B cell (primary cell): ENCODE results near the gene MDK. TPM values are rescaled to one million over a fixed set of nuclear protein-coding genes. Genes with fewer than 3 reads are reported as not detected.

Source experiments
- ATAC-seq: fragments of 200-7000 bp; cut with Tn5 transposase; one replicate; pipeline ENCODE4 v1.10.0; 2021; ENCODE audit warnings: low read depth, mild to moderate bottlenecking, moderate number of reproducible peaks, moderate library complexity
- CTCF ChIA-PET: fragments of 350-600 bp; sonication (Branson Sonifier 250); formaldehyde crosslinking; loops from one replicate; lab custom pipeline; 2021; ENCODE audit warnings: antibody characterized with exemption, inconsistent platforms; lab: Charles Lee
- POLR2A ChIA-PET: fragments of 350-600 bp; sonication (Branson Sonifier 250); formaldehyde crosslinking; loops from one replicate; lab custom pipeline; 2021; ENCODE audit warnings: antibody characterized with exemption; lab: Charles Lee
- DNase-seq: peaks from one replicate; pipeline ENCODE4 v3.0.0; 2013
- H2AFZ ChIP-seq: 2 replicates; pipeline ENCODE4 v1.6.1; 2012; ENCODE audit warnings: mild to moderate bottlenecking, low read depth, low read length; ENCODE audit not compliant: insufficient read depth, poor library complexity, severe bottlenecking
- H3K27ac ChIP-seq, 2 donors: 1 replicate in 1 of 2; 2 replicates in 1 of 2; pipeline ENCODE4 v1.5.1; 2012 to 2013; ENCODE audit warnings: low read length in 2 of 2, mild to moderate bottlenecking in 2 of 2, moderate library complexity in 1 of 2
- H3K27me3 ChIP-seq, 4 experiments: fragments of 200-600 bp in 1 of 4; sonication (generic) in 1 of 4; replicated peaks in 1 of 4; 1 replicate in 2 of 4; 2 replicates in 2 of 4; pipeline versions ENCODE4 v1.6.1 to v1.7.0; 2013 to 2016; ENCODE audit warnings: low read length in 3 of 4, mild to moderate bottlenecking in 2 of 4, mixed read lengths in 1 of 4, moderate library complexity in 1 of 4; ENCODE audit not compliant: insufficient read depth in 4 of 4, control insufficient read depth in 3 of 4; ENCODE audit errors: control extremely low read depth in 1 of 4
- H3K36me3 ChIP-seq, 2 experiments: replicated peaks in 1 of 2; 1 replicate in 1 of 2; 2 replicates in 1 of 2; pipeline versions ENCODE4 v1.6.1 to v1.7.1; 2013; ENCODE audit warnings: low read length in 1 of 2; ENCODE audit not compliant: insufficient read depth in 2 of 2, control insufficient read depth in 1 of 2; ENCODE audit errors: control extremely low read depth in 1 of 2, extremely low read depth in 1 of 2
- H3K4me1 ChIP-seq, 2 donors: fragments of 200-600 bp in 1 of 2; sonication (generic) in 1 of 2; 1 replicate in 1 of 2; 2 replicates in 1 of 2; pipeline versions ENCODE4 v1.5.1 to v1.6.1; 2013 to 2017; ENCODE audit warnings: low read length in 2 of 2; ENCODE audit not compliant: control insufficient read depth in 2 of 2, insufficient read depth in 2 of 2
- H3K4me2 ChIP-seq: replicated peaks from 2 replicates; pipeline ENCODE3; 2012; ENCODE audit warnings: mild to moderate bottlenecking, low read depth, low read length; ENCODE audit not compliant: poor library complexity, severe bottlenecking
- H3K4me3 ChIP-seq, 5 experiments: fragments of 200-600 bp in 1 of 5; sonication (generic) in 1 of 5; 1 replicate in 3 of 5; 2 replicates in 2 of 5; pipeline versions ENCODE4 v1.5.1 to v1.7.0; 2011 to 2016; ENCODE audit warnings: low read length in 4 of 5, mild to moderate bottlenecking in 4 of 5, low read depth in 2 of 5, control low read depth in 1 of 5, moderate library complexity in 1 of 5; ENCODE audit not compliant: insufficient read depth in 1 of 5; ENCODE audit errors: control extremely low read depth in 1 of 5, extremely low read depth in 1 of 5
- H3K79me2 ChIP-seq: fragments of 200-600 bp; sonication (generic); one replicate; pipeline ENCODE4 v1.6.0; 2016; ENCODE audit warnings: low read length; ENCODE audit not compliant: control insufficient read depth, insufficient read depth
- H3K9ac ChIP-seq: fragments of 200-600 bp; sonication (generic); 2 replicates; pipeline ENCODE4 v1.6.1; 2017; ENCODE audit warnings: mild to moderate bottlenecking, low read length, moderate library complexity
- H3K9me3 ChIP-seq, 3 donors: one replicate each; pipeline versions ENCODE4 v1.6.1 to v1.7.1; 2013; ENCODE audit warnings: low read length in 2 of 3; ENCODE audit not compliant: control insufficient read depth in 2 of 3, insufficient read depth in 1 of 3; ENCODE audit errors: control extremely low read depth in 1 of 3
- H4K20me1 ChIP-seq: 2 replicates; pipeline ENCODE4 v1.6.0; 2012; ENCODE audit warnings: mild to moderate bottlenecking, low read length; ENCODE audit not compliant: insufficient read depth, control insufficient read depth, poor library complexity, severe bottlenecking
- H3K27ac Mint-ChIP-seq: one replicate; pipeline ENCODE4 v1.8.0; 2021; ENCODE audit warnings: mixed read lengths
- H3K27me3 Mint-ChIP-seq: one replicate; pipeline ENCODE4 v1.8.0; 2021; ENCODE audit warnings: mixed read lengths
- H3K4me1 Mint-ChIP-seq: one replicate; pipeline ENCODE4 v1.8.0; 2021; ENCODE audit warnings: mixed read lengths
- H3K4me3 Mint-ChIP-seq: one replicate; pipeline ENCODE4 v1.8.0; 2021; ENCODE audit warnings: mixed read lengths
- H3K9me3 Mint-ChIP-seq: one replicate; pipeline ENCODE4 v1.8.0; 2022; ENCODE audit warnings: mixed read lengths; ENCODE audit not compliant: insufficient read depth
- EZH2 ChIP-seq: IDR thresholded peaks from 2 replicates; pipeline ENCODE4 v1.6.1; 2012; ENCODE audit warnings: borderline replicate concordance, low read depth, mild to moderate bottlenecking, moderate library complexity, low read length; ENCODE audit not compliant: insufficient read depth, poor library complexity, severe bottlenecking
- WGBS: methylation state at CpG from one replicate; pipeline ENCODE4 v1.1.5; 2013; ENCODE audit warnings: missing lambda C conversion rate; ENCODE audit not compliant: insufficient coverage; 5-methylcytosine and 5-hydroxymethylcytosine counted together
- intact Hi-C: fragments of 100-400 bp; cut with micrococcal nuclease; formaldehyde crosslinking; loops from one replicate; pipeline ENCODE4 v1.10.0; 2022
- polyA plus RNA-seq: library from polyadenylated mRNA; depleted of rRNA; stranded (reverse); fragments of >200 nt; gene quantifications from 2 replicates; pipeline ENCODE4 v1.2.3, GENCODE V29; 2012
- total RNA-seq, 2 donors: library from RNA; stranded (reverse); fragments of 120-200 nt in 1 of 2; gene quantifications; 1 replicate in 1 of 2; 2 replicates in 1 of 2; pipeline versions ENCODE4 v1.2.3 to v1.2.4, GENCODE V29; 2013 to 2022
- TF ChIP-seq, protein P1 (sequence below): fragments of 200-600 bp; IDR thresholded peaks from one replicate; pipeline ENCODE4 v1.8.0; 2022; ENCODE audit warnings: antibody characterized with exemption, mild to moderate bottlenecking

Gene MDK
- total and polyA plus RNA-seq, 2 donors (not counting 1 experiment from before 2014, with no cell fraction given), result 1.5 to 2.6 TPM

DNA sequence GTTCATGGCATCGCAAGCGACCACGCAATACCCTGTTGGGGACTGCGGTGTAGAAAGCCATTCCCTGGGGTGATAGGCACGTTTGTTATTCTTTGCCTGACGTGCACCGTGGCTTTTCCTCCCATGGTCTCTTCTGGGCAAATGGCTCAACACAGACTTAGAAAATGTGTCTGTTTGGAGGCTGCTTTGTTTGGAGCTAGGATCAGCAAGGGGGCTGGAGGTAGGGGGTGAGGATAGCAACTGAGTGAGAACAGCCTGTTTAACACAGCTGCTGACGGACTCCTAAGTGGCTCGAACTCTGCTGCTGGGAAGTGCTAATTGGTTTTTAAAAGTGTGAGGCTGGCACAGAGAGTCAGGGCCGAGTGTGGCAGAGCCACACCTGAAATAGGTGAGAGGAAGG is 26.2 kb downstream of the MDK start:
- Mint-ChIP-seq H3K27me3 (no peaks in the 10 kb centered on the region), H3K4me1 (no peaks in the 10 kb centered on the region), H3K4me3 (no peak overlapping the region), H3K9me3 (no peaks in the 10 kb centered on the region), H3K27ac (no peak overlapping the region)
- intact Hi-C loops, result no loop called here
- Histone ChIP-seq H3K4me3 (no peak overlapping the region), H3K9ac (no peak overlapping the region), H3K36me3 (peaks cover 0 to 56% of the 10 kb centered on the region in 2 experiments), H3K4me2 (no peak overlapping the region), H4K20me1 (no peaks in the 10 kb centered on the region), H3K9me3 (no peaks in the 10 kb centered on the region), H2AFZ (no peak overlapping the region), H3K79me2 (no peaks in the 10 kb centered on the region), H3K27ac (no peak overlapping the region), H3K27me3 (no peaks in the 10 kb centered on the region), H3K4me1 (no peaks in the 10 kb centered on the region)
- ChIA-PET POLR2A (no interaction called here), CTCF (no interaction called here)
- ATAC-seq (no peak), DNase-seq (no peak)
- 94% methylated on average over 10 of the region's 10 CpGs for WGBS
- TF ChIP-seq EZH2, result no peak
- TF ChIP-seq, protein P1, sequence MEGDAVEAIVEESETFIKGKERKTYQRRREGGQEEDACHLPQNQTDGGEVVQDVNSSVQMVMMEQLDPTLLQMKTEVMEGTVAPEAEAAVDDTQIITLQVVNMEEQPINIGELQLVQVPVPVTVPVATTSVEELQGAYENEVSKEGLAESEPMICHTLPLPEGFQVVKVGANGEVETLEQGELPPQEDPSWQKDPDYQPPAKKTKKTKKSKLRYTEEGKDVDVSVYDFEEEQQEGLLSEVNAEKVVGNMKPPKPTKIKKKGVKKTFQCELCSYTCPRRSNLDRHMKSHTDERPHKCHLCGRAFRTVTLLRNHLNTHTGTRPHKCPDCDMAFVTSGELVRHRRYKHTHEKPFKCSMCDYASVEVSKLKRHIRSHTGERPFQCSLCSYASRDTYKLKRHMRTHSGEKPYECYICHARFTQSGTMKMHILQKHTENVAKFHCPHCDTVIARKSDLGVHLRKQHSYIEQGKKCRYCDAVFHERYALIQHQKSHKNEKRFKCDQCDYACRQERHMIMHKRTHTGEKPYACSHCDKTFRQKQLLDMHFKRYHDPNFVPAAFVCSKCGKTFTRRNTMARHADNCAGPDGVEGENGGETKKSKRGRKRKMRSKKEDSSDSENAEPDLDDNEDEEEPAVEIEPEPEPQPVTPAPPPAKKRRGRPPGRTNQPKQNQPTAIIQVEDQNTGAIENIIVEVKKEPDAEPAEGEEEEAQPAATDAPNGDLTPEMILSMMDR, result no peak

DNA sequence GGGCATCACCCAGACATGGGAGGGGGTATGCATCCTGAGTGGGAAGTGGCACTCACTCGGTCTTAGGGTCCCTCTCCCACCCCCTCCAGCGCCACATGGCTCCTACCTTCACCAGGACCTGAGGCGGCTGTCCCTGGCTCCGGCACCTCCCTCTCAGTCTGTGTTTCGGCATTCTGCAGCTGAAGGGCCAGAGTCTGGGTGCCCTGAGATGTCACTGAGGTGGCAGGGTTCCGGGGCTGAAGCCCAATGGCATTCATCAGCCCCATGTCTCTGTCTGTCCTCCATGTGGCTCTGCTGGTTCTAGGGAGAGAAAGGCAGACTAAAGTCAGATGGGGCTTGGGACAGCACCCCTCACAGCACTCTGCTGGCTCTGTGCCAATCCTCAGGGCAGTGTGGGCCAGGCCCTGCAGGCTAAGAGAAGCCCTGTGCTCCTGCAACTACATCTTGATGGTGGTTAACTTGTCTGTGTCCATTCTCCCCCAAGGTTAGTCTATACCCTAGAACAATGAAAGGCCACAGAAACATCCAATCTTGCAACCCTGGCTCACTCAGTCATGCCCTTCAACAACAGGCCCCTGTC is 27.0 kb downstream of the MDK start:
- H4K20me1 ChIP-seq, result no peaks in the 10 kb centered on the region
- H3K4me3 ChIP-seq, result no peak overlapping the region
- H3K27me3 ChIP-seq, result no peaks in the 10 kb centered on the region
- H3K4me1 ChIP-seq, result no peaks in the 10 kb centered on the region
- Mint-ChIP-seq H3K27ac (no peak overlapping the region), H3K27me3 (no peaks in the 10 kb centered on the region), H3K9me3 (no peaks in the 10 kb centered on the region), H3K4me1 (no peaks in the 10 kb centered on the region), H3K4me3 (no peak overlapping the region)
- no peak overlapping the region for H2AFZ ChIP-seq
- no peaks in the 10 kb centered on the region for H3K79me2 ChIP-seq
- WGBS, result 93% methylated on average over 4 of the region's 6 CpGs
- ATAC-seq, result no peak
- intact Hi-C loops, result no loop called here
- CTCF ChIA-PET, result no interaction called here
- H3K4me2 ChIP-seq, result no peak overlapping the region
- H3K27ac ChIP-seq, result no peak overlapping the region
- TF ChIP-seq, protein P1, result no peak
- TF ChIP-seq EZH2, result no peak
- H3K9me3 ChIP-seq, result no peaks in the 10 kb centered on the region
- POLR2A ChIA-PET, result no interaction called here
- H3K36me3 ChIP-seq, result peaks cover 0 to 57% of the 10 kb centered on the region in 2 experiments
- DNase-seq, result no peak
- H3K9ac ChIP-seq, result no peak overlapping the region
